ENCODE data around the gene MAD1L1. TPM values are rescaled to one million over a fixed set of nuclear protein-coding genes. Genes with fewer than 3 reads are reported as not detected.
A peak's percentile ranks its signal among the peaks of the same experiment; 100 is the strongest.

Gene MAD1L1
- total and polyA plus RNA-seq, 3 donors from 2014 or later = 63.1 to 149 (median 94.6) TPM

DNA sequence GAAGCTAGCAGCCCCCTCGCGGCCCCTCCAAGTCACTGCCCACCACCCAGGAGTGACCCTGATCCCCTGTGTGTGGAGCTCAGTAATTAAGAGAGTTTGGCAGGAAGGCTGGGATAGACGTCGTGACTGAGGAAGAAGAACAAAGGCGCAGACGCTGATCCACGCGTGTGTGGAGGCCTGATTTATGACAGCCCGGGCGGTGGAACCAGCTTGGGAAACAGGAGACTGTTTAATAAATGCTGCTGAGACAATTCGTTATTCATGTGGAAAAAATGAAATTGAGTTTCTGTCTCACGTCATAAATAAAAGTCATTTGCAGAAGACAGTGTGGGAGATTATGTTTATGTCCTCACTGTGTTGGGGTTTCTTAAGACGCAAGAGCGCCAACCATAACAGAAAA is 431.8 kb downstream of the MAD1L1 start:
- intact Hi-C loops (cut with DNase I; ENCODE audit: low total_unique reads) = no loop called here
- H3K27ac ChIP-seq = no peak overlapping the region
- peak; percentile 14 for DNase-seq
- H3K9me3 ChIP-seq = no peaks in the 10 kb centered on the region
- 35 to 40% methylated on average over 14 of the region's 14 CpGs for WGBS, 2 donors
- TF ChIP-seq, protein P1, sequence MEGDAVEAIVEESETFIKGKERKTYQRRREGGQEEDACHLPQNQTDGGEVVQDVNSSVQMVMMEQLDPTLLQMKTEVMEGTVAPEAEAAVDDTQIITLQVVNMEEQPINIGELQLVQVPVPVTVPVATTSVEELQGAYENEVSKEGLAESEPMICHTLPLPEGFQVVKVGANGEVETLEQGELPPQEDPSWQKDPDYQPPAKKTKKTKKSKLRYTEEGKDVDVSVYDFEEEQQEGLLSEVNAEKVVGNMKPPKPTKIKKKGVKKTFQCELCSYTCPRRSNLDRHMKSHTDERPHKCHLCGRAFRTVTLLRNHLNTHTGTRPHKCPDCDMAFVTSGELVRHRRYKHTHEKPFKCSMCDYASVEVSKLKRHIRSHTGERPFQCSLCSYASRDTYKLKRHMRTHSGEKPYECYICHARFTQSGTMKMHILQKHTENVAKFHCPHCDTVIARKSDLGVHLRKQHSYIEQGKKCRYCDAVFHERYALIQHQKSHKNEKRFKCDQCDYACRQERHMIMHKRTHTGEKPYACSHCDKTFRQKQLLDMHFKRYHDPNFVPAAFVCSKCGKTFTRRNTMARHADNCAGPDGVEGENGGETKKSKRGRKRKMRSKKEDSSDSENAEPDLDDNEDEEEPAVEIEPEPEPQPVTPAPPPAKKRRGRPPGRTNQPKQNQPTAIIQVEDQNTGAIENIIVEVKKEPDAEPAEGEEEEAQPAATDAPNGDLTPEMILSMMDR (IDR thresholded peaks at IDR 0.05) = no peak
- TF ChIP-seq POLR2A (IDR thresholded peaks at IDR 0.05) = no peak
- H3K27me3 ChIP-seq = no peaks in the 10 kb centered on the region
- no peaks in the 10 kb centered on the region for H3K4me1 ChIP-seq
- no peaks in the 10 kb centered on the region for H3K36me3 ChIP-seq (ENCODE audit: low read depth, missing control alignments)
- H3K4me3 ChIP-seq = no peak overlapping the region

DNA sequence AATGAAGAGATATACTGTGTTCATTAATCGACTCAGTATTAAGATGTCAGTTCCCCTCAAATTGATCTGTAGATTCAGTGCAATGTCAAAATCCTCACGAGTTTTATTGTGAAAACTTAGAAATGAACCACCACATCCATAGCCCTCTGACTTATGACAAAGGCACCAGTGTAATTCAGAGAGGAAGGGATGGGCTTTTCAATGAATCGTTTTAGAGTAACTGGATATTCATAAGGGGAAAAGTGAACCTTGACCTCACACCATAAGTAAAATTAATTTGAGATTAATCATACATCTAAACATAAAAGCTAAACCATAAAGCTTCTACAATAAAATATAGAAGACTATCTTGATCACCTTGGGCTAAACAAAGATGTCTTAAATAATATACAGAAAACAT is 434.6 kb downstream of the MAD1L1 start:
- WGBS, 2 donors = 77 to 82% methylated on average over 3 of the region's 3 CpGs
- Histone ChIP-seq H3K4me3 (no peak overlapping the region), H3K27ac (no peak overlapping the region), H3K4me1 (no peaks in the 10 kb centered on the region), H3K36me3 (ENCODE audit: low read depth, missing control alignments) (no peaks in the 10 kb centered on the region), H3K9me3 (no peaks in the 10 kb centered on the region), H3K27me3 (no peaks in the 10 kb centered on the region)
- intact Hi-C loops (cut with DNase I; ENCODE audit: low total_unique reads) = no loop called here
- DNase-seq = no peak
- TF ChIP-seq POLR2A (IDR thresholded peaks at IDR 0.05) = no peak
- TF ChIP-seq, protein P1 (IDR thresholded peaks at IDR 0.05) = no peak

GRCh38 chr7:1794888-1795542 is 437.7 kb downstream of the MAD1L1 start:
- TF ChIP-seq POLR2A (IDR thresholded peaks at IDR 0.05) = no peak
- no peak for DNase-seq
- H3K4me1 ChIP-seq = no peaks in the 10 kb centered on the region
- H3K27me3 ChIP-seq = no peaks in the 10 kb centered on the region
- H3K9me3 ChIP-seq = no peaks in the 10 kb centered on the region
- WGBS, 2 donors = 43 to 58% methylated on average over 1 of the region's 1 CpG
- intact Hi-C loops (cut with DNase I; ENCODE audit: low total_unique reads) = no loop called here
- H3K36me3 ChIP-seq (ENCODE audit: low read depth, missing control alignments) = no peaks in the 10 kb centered on the region
- H3K4me3 ChIP-seq = no peak overlapping the region
- H3K27ac ChIP-seq = no peak overlapping the region

GRCh38 chr7:1787681-1788235 is 445.0 kb downstream of the MAD1L1 start:
- H3K9me3 ChIP-seq = no peaks in the 10 kb centered on the region
- no peaks in the 10 kb centered on the region for H3K36me3 ChIP-seq (ENCODE audit: low read depth, missing control alignments)
- H3K4me1 ChIP-seq = no peaks in the 10 kb centered on the region
- no peak overlapping the region for H3K27ac ChIP-seq
- TF ChIP-seq, protein P1 (IDR thresholded peaks at IDR 0.05) = no peak
- TF ChIP-seq POLR2A (IDR thresholded peaks at IDR 0.05) = no peak
- intact Hi-C loops (cut with DNase I; ENCODE audit: low total_unique reads) = no loop called here
- no peak for DNase-seq
- 97% methylated on average over 8 to 18 of the region's 18 CpGs for WGBS, 2 donors
- no peak overlapping the region for H3K4me3 ChIP-seq
- H3K27me3 ChIP-seq = no peaks in the 10 kb centered on the region

DNA sequence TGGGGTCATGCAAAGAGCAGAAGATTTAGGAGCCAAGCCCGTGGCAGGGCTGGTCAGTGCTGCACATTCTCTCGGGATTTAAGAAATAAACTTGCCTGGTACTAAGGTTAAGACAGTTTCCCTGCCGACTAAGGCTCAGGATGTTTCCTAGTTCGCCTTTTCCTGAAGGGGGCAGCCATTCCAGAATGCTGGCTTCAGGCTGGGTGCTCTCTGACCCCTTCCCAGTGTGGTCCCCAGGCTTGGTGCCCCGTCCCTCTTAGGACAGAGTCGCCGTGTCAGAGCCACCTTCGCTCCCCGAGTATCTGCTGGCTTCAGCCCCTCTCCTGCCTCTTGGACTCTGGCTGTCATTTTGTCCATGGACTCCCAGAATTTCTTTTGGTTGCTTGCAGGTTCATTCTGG is 445.5 kb downstream of the MAD1L1 start:
- no peak for DNase-seq
- 79 to 85% methylated on average over 9 of the region's 9 CpGs for WGBS, 2 donors
- Histone ChIP-seq H3K36me3 (ENCODE audit: low read depth, missing control alignments) (no peaks in the 10 kb centered on the region), H3K4me3 (no peak overlapping the region), H3K27me3 (no peaks in the 10 kb centered on the region), H3K4me1 (no peaks in the 10 kb centered on the region), H3K27ac (no peak overlapping the region), H3K9me3 (no peaks in the 10 kb centered on the region)
- intact Hi-C loops (cut with DNase I; ENCODE audit: low total_unique reads) = no loop called here
- TF ChIP-seq, protein P1 (IDR thresholded peaks at IDR 0.05) = no peak
- TF ChIP-seq POLR2A (IDR thresholded peaks at IDR 0.05) = no peak
